Left cardiac atrium (tissue), 4 donors: Measurements from ENCODE around the gene EMC9. TPM values are rescaled to one million over a fixed set of nuclear protein-coding genes. Genes with fewer than 3 reads are reported as not detected.

Experiments
- ATAC-seq, 2 donors: fragments of 200-7000 bp; cut with Tn5 transposase; one replicate each; pipeline ENCODE4 v1.9.1; 2020; ENCODE audit warnings: mild to moderate bottlenecking in 2 of 2, moderate library complexity in 2 of 2
- DNase-seq: peaks from one replicate; pipeline ENCODE4 v3.0.0-alpha.2; 2020
- intact Hi-C, 2 donors: fragments of 100-400 bp; cut with DNase I; formaldehyde crosslinking; loops; one replicate each; pipeline versions ENCODE4 v1.14.1 to v1.15.1; 2022 to 2023
- total RNA-seq, 2 donors: library from RNA; stranded (reverse); fragmentation: NEBNext Ultra II Directional; extraction: Animal tissue kit (Norgen Biotek cat#: 25700); gene quantifications; one replicate each; pipeline ENCODE4 v1.2.1, GENCODE V29; 2021
- donor health status: DM: no; HTN: yes; CAD: no.
- donor health status: DM: no; HTN: yes; CAD: no; lungs with severe emphysema.
- donor health status: DM: yes; HTN: yes; CAD: no.
- donor health status: Dilated cardiomyopathy.

EMC9 gene
- total RNA-seq, 2 donors from 2014 or later: 14.3 to 22.0 TPM

- DNase-seq: peak; percentile 21
Observed at GRCh38 chr14:24151404-24152080, 10.2 kb upstream of the EMC9 start.

GRCh38 chr14:24150993-24151392, 9.6 kb upstream of the EMC9 start:
- intact Hi-C loops: no loop called here
- no peak for DNase-seq
- no peak for ATAC-seq

More at GRCh38 chr14:24151404-24152080, 10.2 kb upstream of the EMC9 start:
- ATAC-seq: no peak
- intact Hi-C loops: no loop called here

DNA sequence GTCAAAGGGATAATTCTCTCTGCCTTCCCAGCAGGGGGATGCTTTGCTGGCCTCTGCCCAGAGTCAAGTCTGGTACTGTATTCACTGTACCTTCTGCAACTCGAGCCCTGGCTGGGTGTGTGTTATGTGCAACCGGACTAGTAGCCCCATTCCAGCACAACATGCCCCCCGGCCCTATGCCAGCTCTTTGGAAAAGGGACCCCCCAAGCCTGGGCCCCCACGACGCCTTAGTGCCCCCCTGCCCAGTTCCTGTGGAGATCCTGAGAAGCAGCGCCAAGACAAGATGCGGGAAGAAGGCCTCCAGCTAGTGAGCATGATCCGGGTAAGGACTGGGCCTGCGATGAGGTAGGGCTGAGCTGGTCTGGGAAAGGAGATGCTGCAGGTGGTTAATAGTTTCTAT, 9.2 kb upstream of the EMC9 start:
- intact Hi-C loops: no loop called here
- ATAC-seq (no peak), DNase-seq (peak; percentile 18)

DNA sequence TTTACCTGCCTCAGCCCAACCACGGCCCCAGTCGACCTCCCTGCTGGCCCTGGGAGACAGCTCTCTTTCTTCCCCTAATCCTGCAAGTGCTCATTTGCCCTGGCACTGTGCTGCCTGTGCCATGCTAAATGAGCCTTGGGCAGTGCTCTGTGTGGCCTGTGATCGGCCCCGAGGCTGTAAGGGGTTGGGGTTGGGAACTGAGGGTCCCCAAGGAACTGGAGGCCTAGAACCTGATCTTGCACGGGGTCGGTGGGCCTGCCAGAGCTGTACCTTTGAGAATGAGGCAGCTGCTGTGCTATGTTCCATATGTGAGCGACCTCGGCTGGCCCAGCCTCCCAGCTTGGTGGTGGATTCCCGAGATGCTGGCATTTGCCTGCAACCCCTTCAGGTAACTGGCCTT, 8.7 kb upstream of the EMC9 start:
- intact Hi-C loops: no loop called here
- ATAC-seq (no peak), DNase-seq (peak; percentile 18)

DNA sequence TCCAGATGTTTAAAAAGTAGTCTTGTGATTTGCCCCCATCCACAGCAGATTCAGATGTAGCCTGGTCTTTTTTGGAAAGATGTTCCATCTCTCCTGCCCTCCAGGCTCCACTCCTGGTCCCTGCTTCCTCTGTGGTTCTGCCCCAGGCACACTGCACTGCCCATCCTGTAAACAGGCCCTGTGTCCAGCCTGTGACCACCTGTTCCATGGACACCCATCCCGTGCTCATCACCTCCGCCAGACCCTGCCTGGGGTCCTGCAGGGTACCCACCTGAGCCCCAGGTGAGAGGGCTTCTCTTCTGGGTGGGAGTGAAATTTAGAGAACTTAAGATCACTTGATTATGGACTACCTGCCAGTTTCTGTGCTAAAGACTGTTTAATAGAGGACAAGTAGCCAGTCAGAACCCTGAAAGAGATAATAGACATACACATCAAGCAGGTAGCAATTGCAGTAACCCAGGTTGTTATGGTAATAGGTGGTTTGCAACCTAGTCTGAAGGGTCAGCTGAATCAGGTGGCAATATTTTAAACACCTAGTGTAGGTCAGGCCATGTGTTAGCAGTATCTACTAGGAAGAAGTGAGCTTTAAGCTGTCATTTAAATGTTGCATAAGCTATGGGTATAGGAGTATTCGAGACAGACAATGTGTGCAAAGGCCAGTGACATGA, 8.0 kb upstream of the EMC9 start:
- intact Hi-C loops: loop anchor here in 1 of 2 donors (5.0 kb wide), 1 partner anchor 37 kb away; the partner anchor contains the start of genes DCAF11 and NRL
- no peak for ATAC-seq
- DNase-seq: peak; percentile 21

DNA sequence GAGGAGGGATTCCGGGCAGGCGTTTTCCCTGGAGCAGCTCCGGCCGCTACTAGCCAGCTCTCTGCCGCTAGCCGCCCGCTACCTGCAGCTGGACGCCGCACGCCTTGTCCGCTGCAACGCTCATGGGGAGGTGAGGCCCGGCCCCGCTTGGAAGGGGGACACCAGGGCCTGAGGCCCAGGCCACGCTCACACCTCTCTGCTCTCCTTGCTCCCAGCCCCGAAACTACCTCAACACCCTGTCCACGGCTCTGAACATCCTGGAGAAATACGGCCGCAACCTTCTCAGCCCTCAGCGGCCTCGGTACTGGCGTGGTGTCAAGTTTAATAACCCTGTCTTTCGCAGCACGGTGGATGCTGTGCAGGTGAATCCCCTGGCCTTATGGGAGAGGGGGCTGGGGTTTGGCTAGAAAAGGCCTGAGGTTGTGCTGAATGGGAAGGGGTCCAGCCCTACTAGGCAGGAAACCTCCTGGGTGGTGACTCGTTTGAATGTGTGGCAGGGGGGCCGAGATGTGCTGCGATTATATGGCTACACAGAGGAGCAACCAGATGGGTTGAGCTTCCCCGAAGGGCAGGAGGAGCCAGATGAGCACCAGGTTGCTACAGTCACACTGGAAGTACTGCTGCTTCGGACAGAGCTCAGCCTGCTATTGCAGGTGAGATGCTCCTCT, 6.5 kb upstream of the EMC9 start:
- intact Hi-C loops: loop anchor here in 1 of 2 donors (5.0 kb wide), 1 partner anchor 36 kb away; the partner anchor contains the start of genes DCAF11 and NRL
- DNase-seq (no peak), ATAC-seq (peak in 1 of 2 donors; percentile 0)

- ATAC-seq (peak; percentile 95 to 96), DNase-seq (peak; percentile 99)
- intact Hi-C loops: loop anchor here in 1 of 2 donors (5.0 kb wide), 1 partner anchor 35 kb away; the partner anchor contains the start of genes DCAF11 and NRL
Observed at GRCh38 chr14:24146978-24147760, 5.8 kb upstream of the EMC9 start, which contains the start of gene RNF31. Gene RNF31 (plus strand): TSS chr14:24147498. CDS start chr14:24147699, 201 bp downstream.

GRCh38 chr14:24146453-24146977, 5.1 kb upstream of the EMC9 start, which contains the start of gene PSME2:
Gene PSME2 (minus strand): TSS chr14:24146610. CDS start chr14:24146581, 29 bp downstream.
- peak; percentile 84 to 88 for ATAC-seq
- peak; percentile 96 for DNase-seq
- intact Hi-C loops: loop anchor here in 1 of 2 donors (5.0 kb wide), 1 partner anchor 34 kb away; the partner anchor contains the start of genes DCAF11 and NRL

DNA sequence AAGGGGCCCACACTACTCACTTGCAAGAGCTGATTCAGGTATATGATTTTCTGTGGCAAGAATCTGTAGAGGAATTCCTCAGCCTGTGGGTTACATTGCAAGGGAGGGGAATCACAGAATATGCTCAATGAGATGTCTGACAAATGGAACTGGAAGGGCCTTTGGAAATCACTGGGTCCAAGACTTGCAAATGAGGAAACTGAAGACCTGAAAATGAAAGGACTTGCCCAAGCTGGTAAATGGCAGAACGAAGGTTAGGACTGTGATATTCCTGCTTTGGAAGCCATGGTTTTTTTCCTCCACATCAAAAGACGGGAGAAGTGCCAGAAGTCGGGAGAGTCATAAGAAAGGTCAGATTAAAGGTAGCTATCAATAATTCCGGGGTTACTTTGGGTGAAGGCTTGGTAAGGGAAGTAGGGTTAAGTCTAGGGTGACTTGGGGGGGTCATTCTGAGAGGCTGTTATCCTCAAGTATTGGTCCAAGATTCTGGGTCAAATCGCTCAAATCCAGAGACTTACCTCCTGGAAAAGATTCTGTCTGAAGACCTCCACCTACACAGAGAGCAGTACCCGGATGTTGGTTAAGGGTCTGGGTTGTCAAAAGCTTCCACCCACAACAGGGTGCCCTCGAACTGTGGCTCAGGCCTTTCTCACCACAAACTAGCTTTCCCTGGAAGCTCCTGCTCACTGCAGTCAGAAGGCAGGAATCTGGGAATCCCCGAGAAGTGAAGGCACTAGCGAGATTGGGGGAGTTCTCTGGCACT, 4.5 kb upstream of the EMC9 start:
- no peak for DNase-seq
- ATAC-seq: no peak
- intact Hi-C loops: loop anchor here in 1 of 2 donors (5.0 kb wide), 1 partner anchor 34 kb away; the partner anchor contains the start of genes DCAF11 and NRL

- intact Hi-C loops: loop anchor here in 1 of 2 donors (5.0 kb wide), 1 partner anchor 33 kb away; the partner anchor contains the start of genes DCAF11 and NRL
- DNase-seq (no peak), ATAC-seq (no peak)
Observed at GRCh38 chr14:24145219-24145618, 3.8 kb upstream of the EMC9 start.

- ATAC-seq (no peak), DNase-seq (no peak)
- intact Hi-C loops: no loop called here
Observed at GRCh38 chr14:24144451-24144850, 3.1 kb upstream of the EMC9 start.

- DNase-seq (no peak), ATAC-seq (no peak)
- intact Hi-C loops: no loop called here
Observed at GRCh38 chr14:24143511-24143910, 2.1 kb upstream of the EMC9 start.

- intact Hi-C loops: no loop called here
- DNase-seq (no peak), ATAC-seq (no peak)
Observed at GRCh38 chr14:24139272-24139934, 2.0 kb downstream of the EMC9 start.

- no peak for DNase-seq
- intact Hi-C loops: no loop called here
- ATAC-seq: no peak
Observed at GRCh38 chr14:24138396-24139271, 2.8 kb downstream of the EMC9 start.

- DNase-seq (no peak), ATAC-seq (no peak)
- intact Hi-C loops: no loop called here
Observed at GRCh38 chr14:24137529-24138395, 3.6 kb downstream of the EMC9 start.
